C1 segment of cervical spinal cord (tissue), 14 donors: Measurements from ENCODE around the gene CCT6B.
"Not testable (repeated sequence)": the region's sequence is repeated elsewhere in the genome, so short reads cannot be mapped to it uniquely, and the experiment has no call there.

Source experiments
- DNase-seq, 14 donors: peaks; one replicate each; lab custom pipeline; 2025; lab: John Stamatoyannopoulos, UW

Gene CCT6B

DNA sequence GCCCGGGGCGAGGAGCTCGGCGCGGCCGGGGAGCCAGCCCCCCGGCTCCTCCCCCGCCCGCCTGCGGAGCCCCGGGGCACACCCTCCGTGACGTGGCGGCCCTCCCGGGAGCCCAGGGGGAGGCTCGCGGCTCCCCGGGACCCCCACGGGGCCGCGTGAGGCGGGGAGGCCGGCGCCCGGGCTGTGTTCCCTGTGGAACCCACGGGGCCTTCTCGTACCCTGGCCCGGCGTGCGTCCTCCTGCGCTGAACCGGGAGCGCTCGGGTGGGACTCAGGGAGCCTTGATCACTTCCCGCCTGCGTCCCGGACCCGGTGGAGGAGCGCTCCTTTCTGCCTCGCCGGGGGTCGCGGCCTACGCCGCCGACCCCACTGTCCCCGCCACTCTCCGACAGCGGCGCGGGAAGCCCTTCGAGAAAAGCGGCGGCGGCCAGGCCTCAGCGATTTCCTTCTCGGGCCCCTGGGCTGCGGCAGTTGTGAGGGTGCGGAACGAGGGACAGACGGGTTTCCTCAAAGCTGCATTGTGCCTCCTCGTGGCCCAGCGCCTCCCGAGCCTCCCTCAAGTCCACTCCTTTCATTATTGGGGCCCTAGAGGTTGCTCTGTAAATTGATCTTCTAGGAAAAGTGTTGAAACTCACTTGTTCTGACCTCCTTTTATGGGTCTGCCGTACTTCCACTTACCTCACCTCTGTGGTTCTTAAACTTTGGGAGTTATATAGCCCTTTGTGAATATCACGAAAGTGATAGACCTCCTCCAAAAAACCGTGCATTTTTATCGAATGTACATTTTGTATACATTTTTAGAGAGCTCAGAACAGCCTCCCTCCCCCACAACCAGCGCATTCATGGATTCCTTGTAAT is 19.6 kb upstream of the CCT6B start:
- peak in 11 of 14 donors; percentile 56 to 96 (median 68) for DNase-seq

DNA sequence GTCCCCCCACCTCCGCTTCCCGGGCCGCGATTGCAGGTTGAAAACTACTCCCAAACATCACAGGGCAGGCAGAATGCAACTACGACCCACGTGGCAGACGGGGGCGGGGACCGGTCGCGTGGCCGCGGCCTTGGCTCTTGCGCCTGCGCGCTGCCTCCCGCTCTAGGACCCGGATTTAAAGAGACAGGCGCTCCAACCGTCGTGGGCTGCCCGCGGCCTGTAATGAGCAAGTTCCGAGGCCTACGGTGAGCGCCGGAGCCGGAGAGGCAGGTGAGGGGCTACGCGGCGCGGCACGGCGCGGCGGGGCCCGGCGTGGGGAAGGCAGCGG is 19.1 kb upstream of the CCT6B start, which contains the start of gene LIG3:
Gene LIG3 (plus strand): TSS at position 160 of the 328 bp plus-strand sequence. CDS start 2,494 bp downstream, outside the sequence.
- DNase-seq: peak; percentile 61 to 96 (median 90)

DNA sequence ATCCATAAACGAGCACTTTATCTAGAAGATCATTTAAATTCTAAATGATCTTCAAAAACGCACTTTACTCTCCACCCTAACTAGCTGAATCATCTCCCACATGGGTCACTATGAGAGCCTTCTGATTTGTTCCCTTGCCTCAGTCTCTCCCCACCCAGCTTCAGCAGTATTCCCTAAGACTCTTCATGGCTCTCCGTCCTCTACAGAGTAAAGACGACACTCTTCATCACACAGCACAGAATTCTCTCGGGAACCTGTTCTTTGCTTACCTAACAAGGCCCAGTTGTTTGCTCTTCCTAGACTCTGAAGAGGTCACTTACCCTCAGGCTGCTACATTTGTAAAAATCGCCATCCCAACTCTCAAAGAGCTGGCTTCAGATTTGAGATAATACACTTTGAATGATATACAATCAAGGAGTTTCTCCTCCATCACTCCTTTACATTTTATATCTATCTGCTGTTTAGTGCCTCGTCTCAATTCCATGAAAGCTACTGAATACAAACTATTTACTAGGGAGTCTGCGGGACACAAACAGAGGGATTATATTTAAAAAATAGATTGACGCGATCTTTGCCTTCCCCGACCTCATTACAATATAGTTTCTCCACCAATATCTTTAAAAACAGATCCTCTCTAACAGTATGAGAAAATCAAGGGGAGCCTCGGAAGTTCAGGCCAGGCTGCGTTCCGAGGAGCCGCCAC is 18.5 kb upstream of the CCT6B start:
- DNase-seq: no peak

DNA sequence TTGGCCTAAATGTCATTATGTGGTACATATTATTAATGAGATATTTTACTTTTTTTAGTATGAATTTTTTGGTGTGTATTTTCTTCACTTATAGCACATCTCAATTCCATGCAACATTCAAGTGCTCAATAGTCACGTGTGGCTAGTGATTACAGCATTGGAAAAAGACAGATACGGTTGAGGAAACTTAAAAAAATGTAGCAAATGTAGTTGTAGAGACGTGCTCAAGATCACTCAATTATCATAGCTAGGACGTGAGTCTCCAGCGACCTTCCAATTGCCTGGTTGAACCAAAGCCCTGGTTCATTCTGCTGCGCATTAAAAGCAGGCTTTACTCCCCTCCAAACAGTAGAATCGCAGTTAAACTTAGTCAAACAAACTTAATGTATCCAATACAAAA is 17.9 kb upstream of the CCT6B start:
- no peak for DNase-seq

DNA sequence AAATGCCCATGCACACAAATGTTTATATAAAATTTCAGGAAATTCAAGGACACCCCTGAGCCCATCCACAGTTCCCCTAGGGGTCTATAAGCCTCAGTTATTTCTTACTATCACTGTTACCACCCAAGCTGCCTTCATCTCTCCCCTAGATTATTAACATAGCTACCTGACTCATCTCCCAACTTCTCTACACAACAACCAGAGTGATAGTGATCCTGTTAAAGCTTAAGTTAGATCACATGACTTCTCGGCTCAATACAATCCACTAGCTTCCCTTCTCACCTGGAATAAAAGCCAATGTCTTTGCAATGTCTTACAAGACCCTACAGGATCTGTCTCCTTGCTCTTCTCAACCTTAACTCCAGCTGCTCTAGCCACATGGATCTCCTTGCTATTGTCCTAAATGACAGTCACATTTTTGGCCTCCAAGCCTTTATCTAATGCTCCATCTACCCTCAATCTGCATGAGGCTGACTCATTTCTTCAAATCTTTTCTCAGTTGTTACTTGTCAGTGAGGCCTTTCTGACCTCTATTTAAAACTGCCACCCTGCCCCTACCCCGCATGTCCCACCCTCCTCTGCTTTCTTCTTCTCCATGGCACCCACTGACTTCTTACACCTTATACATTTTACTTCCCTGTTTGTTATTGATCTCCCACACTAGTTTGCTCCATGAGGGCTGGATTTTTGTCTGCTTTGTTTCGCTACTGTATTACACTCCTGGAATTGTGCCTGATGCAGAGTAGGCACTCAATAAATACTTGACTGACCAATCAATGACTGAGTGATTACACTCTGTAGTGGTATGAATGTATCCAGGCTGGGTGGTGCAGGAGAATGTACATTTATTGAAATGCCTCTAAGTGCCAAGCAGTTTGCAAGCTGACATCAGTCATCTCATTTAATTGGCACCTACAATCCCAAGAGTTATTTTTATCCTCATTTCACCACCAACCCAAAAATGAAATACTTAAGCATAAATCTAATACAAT is 13.8 kb upstream of the CCT6B start:
- DNase-seq: no peak

DNA sequence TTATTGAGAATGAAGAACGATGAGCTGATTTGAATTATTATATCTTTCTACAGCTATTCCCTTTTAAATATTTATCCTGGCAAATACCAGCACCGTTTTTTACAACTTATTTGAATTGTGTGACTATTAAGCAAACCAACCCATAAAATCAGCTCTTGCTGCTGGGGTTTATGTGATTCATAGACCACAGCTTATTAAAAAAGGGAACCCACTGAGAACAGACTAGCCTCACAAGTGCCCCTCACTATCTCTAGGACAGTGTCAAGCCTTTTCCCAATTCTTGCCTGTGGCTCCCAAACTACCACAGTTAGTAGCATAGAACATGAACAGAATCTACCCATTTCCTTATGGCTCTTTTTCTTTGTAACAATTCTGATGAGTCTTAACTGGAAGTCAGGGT is 12.9 kb upstream of the CCT6B start:
- DNase-seq: no peak

DNA sequence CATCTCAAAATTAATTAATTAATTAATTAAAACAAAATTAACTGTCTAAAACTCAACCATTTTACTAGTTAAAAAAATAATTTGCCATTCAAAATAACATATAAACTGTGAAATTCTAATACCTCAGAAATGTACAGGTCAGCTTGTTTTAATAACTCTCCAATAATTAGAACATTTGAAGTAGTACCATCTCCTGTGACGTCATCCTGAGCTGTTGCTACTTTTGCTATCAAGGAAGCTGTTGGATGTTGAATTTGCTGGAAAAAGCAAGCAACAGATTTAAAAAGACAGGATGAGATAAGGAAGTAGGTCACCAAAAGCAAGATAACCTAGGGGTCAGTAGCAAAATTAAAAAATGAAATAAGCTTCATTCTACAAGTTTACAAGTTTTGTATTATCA is 2.8 kb downstream of the CCT6B start:
- no peak for DNase-seq

DNA sequence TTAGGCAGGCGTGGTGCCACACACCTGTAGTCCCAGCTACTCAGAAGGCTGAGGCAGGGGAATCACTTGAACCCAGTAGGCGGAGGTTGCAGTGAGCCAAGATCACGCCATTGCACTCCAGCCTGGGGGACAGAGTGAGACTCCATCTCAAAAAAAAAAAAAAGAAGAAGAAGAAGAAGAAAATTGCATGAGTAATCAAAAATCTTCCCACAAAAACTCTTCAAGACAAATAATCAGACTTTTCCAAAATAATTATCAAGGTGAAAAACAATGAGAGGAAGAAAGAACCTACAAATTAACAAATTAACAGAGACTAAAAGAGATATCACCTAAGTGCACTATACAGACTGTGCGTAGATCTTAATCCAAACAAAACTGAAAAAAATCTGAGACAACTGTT is 10.5 kb downstream of the CCT6B start:
- DNase-seq: not testable (repeated sequence)

DNA sequence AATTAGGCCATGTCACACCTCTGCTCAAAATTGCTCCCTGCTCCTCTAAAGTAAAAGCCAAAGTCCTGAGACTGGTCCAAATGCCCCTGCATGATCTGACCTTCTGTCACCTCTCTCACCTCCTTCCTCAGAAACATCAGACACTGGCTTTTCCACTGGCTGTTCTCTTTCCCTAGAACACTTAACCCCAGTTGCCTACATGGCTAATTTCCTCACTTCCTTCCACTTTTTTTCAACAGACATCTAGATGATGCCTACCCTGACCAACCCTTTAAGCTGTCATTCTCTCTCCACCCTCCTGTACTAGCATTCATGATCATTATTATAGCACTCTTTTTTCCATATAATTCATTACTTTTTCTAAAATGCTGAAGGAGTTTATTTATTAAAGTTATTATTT is 31.0 kb downstream of the CCT6B start:
- no peak for DNase-seq

DNA sequence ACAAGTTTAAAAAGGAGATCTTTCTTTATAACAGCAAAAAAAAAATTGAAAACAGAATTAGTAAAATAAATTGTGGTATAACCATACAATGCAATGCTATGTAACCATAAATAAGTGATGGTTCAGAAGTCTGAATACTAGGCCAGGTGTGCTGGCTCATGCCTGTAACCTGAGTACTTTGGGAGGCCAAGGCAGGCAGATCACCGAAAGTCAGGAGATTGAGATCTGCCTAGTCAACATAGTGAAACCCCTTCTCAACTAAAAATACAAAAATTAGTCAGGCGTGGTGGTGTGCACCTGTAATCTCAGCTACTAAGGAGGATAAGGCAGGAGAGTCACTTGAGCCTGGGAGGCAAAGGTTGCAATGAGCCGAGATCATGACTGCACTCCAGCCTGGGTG is 34.6 kb downstream of the CCT6B start:
- no peak for DNase-seq

DNA sequence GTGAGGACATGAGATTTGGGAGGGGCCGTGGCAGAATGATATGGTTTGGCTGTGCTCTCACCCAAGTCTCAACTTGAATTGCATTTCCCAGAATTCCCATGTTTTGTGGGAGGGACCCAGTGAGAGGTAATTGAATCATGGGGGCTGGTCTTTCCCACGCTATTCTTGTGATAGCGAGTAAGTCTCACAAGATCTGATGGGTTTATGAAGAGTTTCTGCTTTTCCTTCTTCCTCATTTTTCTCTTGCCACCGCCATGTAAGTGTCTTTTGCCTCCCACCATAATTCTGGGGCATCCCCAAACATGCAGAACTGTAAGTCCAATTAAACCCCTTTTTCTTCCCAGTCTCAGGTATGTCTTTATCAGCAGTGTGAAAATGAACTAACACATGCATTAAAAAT is 40.6 kb downstream of the CCT6B start:
- DNase-seq: no peak

DNA sequence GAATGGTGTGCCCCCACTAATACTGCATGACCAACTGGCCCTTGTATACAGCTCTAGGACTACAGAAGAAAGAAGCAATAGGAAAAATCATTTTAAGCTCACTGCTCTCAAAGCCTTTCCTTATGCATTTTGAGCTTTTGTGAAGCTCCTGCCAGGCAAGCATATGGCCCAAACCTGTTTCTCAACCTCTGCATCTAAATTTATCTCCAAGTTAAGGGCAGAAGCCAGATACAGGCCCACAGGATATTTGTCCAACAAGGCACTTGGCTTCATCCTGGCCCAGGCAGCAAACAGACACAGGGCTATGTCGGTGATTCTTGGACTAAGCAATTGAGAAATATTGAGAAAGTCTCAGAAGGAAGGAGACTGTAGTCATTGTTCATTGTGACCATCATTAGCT is 43.9 kb downstream of the CCT6B start:
- peak in 1 of 14 donors; percentile 86 for DNase-seq

DNA sequence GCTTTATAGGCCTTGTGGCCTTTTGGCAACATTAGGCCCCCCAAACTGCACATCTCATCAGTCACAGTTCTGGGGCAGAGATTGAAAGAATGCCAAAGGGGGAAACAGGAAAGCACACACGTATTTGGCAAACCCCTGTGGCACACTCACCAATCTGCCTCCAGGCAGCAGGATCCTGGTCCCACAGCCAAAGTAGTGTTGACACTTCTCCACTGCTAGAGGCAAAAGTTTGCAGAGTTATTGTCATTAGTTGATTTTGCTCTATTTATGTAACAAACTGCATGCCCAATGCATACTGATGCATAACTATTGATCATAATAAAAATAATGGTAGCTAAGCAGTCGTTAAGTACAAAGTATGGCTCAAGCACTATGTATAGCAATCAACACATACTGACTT is 45.1 kb downstream of the CCT6B start:
- DNase-seq: no peak

DNA sequence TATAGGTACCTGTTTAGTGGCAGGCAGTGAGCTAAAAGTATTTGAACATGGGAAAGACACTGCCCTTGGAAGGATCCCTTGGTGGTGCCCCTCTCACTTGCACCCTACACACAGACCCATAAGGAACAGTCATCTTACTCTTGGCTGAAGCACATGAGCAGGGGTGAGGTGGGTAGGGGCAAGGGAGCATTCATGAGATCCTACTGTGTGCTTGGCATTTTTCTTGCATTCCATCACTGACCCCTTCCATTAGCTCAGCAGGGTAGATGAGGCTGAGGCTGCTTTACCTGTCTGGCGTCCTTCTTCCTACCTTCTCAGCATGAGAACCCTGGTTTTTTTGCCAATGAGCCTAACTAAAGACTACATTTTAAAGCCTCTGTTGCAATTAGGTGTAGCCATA is 48.3 kb downstream of the CCT6B start:
- DNase-seq: no peak

DNA sequence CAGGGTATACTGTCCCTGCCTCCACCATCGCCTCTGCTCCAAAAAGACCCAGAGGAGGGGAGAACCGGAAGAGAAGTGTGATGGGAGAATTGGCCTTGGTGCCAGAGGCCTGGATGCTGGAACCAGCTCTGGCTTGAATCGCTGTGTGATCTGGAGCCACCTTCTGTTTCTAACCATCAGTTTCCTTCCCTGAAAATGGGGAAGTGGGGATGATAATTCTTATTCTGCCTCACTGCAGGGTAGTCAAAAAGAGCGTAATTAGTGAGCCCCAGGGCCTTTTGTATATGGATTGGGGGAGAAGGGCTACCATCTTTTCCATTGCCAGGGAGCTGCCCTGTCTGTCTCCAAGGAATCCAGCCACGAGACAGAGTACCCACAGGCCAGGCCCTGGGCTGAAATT is 52.2 kb downstream of the CCT6B start:
- no peak for DNase-seq

DNA sequence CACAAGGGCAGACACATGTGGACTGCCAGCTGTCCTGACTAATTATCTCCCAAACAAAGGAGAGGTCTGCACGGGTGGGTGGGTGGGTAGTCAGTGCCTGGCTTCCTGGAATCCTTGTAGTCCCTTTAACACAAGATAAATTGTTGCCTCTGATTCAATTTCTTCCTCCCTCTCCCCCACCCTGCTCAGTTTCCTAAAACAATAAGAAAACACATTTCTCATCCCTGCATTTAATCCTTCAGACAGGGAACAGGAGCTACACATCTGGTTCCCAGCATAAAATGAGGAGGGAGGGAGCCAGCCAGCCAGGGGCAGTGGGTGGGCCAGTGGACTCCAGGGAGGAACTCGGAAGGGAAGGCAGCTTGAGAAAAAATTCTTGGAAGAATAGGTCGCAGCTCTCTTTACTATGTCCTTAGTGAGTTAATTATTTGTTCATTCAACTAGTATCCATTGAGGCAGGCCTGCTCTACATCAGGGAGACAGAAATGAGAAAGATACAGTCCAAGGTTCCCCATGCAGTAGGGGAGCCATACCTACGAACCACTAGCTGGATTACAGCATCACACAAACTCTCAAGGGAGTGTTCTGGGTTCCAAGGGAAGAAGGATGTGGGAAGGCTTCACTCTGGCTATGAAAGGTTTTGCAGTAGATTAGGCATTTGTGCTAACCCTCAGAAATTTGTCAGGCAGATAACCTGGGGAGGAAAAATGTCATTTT is 58.3 kb downstream of the CCT6B start:
- no peak for DNase-seq

DNA sequence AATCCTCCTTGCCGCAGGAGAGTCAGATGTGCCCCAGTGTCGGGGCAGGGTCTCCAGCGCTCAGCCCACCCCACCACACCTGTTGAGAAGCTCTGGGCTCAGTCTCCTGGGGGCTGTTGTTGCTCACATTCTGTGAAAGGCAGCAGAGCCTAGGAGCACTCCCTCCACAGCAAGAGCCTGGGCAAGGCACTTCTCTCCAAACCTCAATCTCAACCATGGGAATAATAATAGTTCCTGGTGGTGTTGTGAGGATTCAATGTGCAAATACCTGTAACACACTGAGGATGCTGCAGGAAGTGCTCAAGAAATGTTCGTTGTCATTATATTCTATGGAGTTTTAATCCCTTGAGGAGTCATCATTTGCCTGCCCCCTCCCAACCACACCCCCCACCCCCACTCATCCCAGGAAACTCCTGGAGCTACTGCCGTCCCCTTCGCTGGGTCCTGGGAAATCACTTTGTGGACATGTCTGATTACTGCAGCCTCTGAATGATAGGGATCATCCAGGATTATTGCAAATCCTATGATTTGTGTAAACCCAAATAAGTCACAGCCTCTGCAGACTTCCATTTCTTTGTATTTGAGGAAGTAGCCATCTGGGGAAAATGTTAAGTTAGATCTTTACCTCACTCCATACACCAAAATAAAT is 61.5 kb downstream of the CCT6B start:
- DNase-seq: no peak

DNA sequence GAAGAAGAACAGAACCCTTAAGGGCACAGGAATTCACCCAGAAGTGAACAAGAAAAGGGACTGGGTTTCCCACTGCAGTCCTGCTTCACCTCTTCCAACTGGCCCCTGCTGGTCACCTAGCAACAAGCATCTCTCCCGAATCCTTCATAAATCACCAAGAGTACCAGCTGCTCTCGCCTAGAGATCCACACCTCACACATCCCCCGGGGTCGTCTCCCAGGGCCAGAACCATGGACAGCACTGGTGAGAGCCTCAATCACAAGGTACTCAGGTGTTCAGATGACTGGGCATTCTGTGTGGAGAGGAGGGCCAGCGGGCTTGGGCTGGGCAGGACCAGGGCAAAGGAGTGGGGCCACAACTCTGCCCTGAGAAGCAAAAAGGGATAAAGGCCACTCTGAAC is 65.9 kb downstream of the CCT6B start:
- no peak for DNase-seq

DNA sequence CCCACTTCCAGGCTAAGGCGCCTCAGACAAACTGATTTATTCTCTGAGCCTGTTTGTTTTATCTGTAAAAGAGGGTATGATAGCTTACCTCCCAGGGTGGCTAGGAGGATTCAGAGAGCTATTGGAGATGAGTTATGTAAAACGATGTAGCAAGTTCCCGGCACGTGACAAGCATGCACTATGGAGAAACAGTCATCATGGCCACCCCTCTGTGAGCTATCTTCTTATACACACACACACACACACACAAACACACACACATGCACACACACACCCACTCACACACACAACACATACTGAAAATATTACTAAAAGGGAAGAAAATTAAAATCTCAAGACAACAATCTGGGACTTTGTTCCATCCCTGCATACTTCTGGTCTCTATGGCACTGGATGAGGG is 66.3 kb downstream of the CCT6B start:
- no peak for DNase-seq

DNA sequence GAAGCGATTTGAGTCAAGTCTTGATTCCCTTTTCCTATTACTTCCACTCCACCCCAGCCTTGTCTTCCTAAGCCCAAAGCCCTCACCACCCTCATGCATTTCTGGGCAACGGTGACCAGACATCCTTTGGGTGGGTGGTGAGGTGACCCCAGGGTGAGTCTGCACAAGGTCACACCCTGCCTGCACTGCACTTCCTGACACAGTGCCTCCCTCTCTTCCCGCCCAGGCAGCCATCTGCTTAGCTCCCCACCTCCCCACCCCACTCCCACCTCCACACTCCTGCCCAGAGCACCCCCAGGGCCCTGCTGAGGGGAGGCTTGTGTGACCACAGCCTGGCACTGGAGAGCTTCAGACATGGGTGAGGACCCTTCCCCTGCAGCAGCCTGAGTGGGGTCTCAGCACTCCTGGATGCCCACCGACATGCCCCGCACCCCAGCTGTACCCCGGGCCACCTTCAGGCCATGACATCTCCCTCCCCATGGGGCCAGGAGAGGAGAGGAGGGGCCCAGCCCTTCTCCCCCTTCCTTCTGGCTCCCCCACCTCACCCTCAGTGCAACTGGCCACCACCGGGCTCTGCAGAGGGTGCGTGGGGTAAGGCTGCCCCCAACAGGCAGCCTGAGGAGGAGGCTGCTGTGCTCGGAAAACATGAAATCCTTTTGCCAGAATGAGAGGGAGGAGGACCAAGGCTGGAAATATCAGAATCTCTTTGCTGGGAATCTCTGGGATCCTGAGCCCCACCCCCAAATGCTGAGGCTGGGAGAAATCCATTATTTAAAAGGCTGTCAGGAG is 68.6 kb downstream of the CCT6B start:
- peak in 3 of 14 donors; percentile 0 to 5 (median 2) for DNase-seq
